ENCODE results near the gene TRPV2.

The TRPV2 gene

DNA sequence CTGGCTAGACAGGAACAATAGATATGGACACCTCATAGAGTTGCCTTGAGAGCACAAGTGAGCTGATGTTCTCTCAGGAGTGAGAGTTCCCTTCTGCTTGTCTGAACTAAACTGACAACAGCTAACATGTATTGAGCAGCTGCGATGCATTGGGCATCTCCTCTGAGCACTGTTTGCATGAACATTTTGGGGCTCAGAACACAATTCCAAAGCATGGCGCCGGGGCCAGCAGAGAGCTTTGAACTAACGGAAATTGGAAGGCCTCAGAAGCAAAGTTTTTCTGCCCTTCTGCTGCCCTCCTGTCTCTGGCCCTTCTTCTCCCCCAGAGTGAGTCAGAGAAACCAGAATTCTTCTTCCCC is 38.1 kb downstream of the TRPV2 start (continued):
- TF ChIP-seq SNAI2 (CRISPR knock-in tag; IDR thresholded peaks at IDR 0.05): no peak

DNA sequence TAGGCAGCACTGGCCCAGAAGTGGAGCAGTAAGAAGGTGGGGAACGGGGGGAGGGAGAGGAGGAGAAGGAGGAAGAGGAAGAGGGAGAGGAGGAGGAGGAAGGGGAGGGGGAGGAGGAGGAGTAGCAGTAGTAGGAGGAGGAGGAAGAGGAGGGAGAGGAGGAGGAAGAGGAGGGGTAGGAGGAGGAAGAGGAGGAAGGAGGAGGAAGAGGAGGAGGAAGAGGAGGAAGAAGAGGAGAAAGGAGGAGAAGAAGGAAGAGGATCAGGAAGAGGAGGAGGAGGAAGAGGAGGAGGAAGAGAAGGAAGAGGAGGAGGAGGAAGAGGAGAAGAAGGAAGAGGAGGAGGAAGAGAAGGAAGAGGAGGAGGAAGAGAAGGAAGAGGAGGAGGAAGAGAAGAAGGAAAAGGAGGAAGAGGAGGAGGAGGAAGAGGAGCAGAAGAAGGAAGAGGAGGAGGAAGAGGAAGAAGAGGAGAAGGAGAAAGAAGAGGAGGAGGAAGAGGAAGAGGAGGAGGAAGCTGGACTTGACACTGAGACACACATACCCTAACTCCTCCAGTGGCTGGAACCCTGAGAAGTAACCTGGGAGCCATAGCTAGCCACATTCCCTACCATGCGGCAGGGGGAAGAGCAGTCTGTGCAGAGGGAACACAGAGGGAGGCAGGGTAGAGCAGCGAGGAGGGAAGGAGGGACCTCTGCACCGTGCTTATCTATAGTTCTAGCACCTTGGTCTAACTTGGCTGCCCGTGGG is 40.8 kb downstream of the TRPV2 start:
- 0 out of 3 replicates have a peak, but pooled peaks have one; percentile 3 for ATAC-seq
- no peak for TF ChIP-seq RARB (CRISPR knock-in tag; IDR thresholded peaks at IDR 0.05)
- TF ChIP-seq BACH2 (CRISPR knock-in tag; IDR thresholded peaks at IDR 0.05; ENCODE audit: borderline replicate concordance): no peak
- no peak for TF ChIP-seq TCF4 (CRISPR knock-in tag; IDR thresholded peaks at IDR 0.05; ENCODE audit: borderline replicate concordance)
- no peak for TF ChIP-seq ESRRG (CRISPR knock-in tag; IDR thresholded peaks at IDR 0.05)
- TF ChIP-seq, protein P1, sequence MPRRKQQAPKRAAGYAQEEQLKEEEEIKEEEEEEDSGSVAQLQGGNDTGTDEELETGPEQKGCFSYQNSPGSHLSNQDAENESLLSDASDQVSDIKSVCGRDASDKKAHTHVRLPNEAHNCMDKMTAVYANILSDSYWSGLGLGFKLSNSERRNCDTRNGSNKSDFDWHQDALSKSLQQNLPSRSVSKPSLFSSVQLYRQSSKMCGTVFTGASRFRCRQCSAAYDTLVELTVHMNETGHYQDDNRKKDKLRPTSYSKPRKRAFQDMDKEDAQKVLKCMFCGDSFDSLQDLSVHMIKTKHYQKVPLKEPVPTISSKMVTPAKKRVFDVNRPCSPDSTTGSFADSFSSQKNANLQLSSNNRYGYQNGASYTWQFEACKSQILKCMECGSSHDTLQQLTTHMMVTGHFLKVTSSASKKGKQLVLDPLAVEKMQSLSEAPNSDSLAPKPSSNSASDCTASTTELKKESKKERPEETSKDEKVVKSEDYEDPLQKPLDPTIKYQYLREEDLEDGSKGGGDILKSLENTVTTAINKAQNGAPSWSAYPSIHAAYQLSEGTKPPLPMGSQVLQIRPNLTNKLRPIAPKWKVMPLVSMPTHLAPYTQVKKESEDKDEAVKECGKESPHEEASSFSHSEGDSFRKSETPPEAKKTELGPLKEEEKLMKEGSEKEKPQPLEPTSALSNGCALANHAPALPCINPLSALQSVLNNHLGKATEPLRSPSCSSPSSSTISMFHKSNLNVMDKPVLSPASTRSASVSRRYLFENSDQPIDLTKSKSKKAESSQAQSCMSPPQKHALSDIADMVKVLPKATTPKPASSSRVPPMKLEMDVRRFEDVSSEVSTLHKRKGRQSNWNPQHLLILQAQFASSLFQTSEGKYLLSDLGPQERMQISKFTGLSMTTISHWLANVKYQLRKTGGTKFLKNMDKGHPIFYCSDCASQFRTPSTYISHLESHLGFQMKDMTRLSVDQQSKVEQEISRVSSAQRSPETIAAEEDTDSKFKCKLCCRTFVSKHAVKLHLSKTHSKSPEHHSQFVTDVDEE (CRISPR knock-in tag; IDR thresholded peaks at IDR 0.05): no peak
- no peak for TF ChIP-seq TOX (CRISPR knock-in tag; IDR thresholded peaks at IDR 0.05; ENCODE audit: borderline replicate concordance)

DNA sequence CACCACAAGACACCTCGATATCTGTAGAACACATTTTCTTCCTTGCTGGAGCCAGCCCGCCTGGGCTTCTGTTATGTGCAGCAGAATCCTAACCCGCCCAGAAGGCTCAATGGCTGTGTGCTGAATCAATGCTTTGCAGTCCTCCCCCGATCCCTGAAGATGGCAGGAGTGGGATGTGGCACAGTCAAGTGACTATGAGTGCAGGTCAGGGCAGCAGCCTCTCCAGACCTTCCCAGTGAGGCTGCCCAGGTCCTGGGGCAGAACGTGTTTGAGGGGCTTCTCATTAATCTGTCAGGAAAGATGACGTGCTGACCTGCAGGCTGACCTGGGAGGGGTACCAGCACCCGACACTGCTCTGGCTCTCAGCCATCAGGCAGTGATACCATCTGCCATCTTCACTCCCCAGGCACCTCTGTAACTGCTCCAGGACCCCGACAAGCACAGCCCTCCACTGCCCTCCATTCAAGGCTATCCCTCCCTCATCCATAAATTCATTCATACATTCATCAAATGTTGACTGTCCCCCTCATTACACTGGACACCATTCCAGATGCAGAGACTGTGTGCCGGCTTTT is 41.5 kb downstream of the TRPV2 start:
- peak; percentile 10; the same call in 1 of the 3 replicates for ATAC-seq
- TF ChIP-seq TCF4 (CRISPR knock-in tag; IDR thresholded peaks at IDR 0.05; ENCODE audit: borderline replicate concordance) (no peak), ZNF70 (CRISPR knock-in tag; IDR thresholded peaks at IDR 0.05) (no peak), CSDC2 (CRISPR knock-in tag; IDR thresholded peaks at IDR 0.05) (no peak), RARB (CRISPR knock-in tag; IDR thresholded peaks at IDR 0.05) (no peak), ZC3H10 (CRISPR knock-in tag; IDR thresholded peaks at IDR 0.05) (no peak), ZNF8 (CRISPR knock-in tag; IDR thresholded peaks at IDR 0.05) (no peak), OSR1 (CRISPR knock-in tag; IDR thresholded peaks at IDR 0.05) (no peak), ZNF565 (CRISPR knock-in tag; conservative IDR thresholded peaks at IDR 0.05; ENCODE audit: low read depth) (no peak), ARNTL (CRISPR knock-in tag; IDR thresholded peaks at IDR 0.05; ENCODE audit: borderline replicate concordance, low read depth) (no peak), GLIS3 (CRISPR knock-in tag; IDR thresholded peaks at IDR 0.05) (no peak)
- TF ChIP-seq, protein P2, sequence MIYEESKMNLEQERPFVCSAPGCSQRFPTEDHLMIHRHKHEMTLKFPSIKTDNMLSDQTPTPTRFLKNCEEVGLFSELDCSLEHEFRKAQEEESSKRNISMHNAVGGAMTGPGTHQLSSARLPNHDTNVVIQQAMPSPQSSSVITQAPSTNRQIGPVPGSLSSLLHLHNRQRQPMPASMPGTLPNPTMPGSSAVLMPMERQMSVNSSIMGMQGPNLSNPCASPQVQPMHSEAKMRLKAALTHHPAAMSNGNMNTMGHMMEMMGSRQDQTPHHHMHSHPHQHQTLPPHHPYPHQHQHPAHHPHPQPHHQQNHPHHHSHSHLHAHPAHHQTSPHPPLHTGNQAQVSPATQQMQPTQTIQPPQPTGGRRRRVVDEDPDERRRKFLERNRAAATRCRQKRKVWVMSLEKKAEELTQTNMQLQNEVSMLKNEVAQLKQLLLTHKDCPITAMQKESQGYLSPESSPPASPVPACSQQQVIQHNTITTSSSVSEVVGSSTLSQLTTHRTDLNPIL (CRISPR knock-in tag; IDR thresholded peaks at IDR 0.05; ENCODE audit: low read depth): no peak
- TF ChIP-seq, protein P3, sequence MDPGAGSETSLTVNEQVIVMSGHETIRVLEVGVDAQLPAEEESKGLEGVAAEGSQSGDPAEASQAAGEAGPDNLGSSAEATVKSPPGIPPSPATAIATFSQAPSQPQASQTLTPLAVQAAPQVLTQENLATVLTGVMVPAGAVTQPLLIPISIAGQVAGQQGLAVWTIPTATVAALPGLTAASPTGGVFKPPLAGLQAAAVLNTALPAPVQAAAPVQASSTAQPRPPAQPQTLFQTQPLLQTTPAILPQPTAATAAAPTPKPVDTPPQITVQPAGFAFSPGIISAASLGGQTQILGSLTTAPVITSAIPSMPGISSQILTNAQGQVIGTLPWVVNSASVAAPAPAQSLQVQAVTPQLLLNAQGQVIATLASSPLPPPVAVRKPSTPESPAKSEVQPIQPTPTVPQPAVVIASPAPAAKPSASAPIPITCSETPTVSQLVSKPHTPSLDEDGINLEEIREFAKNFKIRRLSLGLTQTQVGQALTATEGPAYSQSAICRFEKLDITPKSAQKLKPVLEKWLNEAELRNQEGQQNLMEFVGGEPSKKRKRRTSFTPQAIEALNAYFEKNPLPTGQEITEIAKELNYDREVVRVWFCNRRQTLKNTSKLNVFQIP (CRISPR knock-in tag; IDR thresholded peaks at IDR 0.05; ENCODE audit: borderline replicate concordance, low read depth): no peak

DNA sequence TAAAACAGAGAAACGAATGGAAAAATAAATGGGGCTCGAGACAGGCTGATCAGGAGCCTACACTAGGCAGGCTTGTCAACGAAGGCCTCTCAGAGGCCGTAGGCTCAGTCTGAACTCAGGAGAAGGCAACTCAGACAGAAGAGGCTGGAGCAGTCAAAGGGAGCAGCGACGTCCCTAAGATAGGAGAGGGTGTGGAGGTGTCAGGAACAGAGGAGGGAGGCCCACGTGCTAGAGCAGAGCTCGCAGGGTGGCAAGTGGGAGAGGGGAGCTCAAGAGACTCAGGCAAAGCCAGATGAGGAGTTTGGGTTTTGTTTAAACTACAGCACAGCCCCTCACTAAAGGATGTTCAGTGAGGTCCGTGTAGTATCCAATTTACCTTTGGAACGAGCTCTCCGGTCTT is 43.9 kb downstream of the TRPV2 start:
- ATAC-seq: no peak
- TF ChIP-seq, protein P3 (CRISPR knock-in tag; IDR thresholded peaks at IDR 0.05; ENCODE audit: borderline replicate concordance, low read depth): no peak
- TF ChIP-seq ZC3H10 (CRISPR knock-in tag; IDR thresholded peaks at IDR 0.05): no peak
- TF ChIP-seq ZNF565 (CRISPR knock-in tag; conservative IDR thresholded peaks at IDR 0.05; ENCODE audit: low read depth): no peak
- no peak for TF ChIP-seq BACH2 (CRISPR knock-in tag; IDR thresholded peaks at IDR 0.05; ENCODE audit: borderline replicate concordance)
- TF ChIP-seq ZNF8 (CRISPR knock-in tag; IDR thresholded peaks at IDR 0.05): no peak
